Spleen (tissue), 11 donors: Measurements from ENCODE around the gene HOMEZ. TPM values are rescaled to one million over a fixed set of nuclear protein-coding genes. Genes with fewer than 3 reads are reported as not detected.
A peak's percentile ranks its signal among the peaks of the same experiment; 100 is the strongest.

Experiments used
- DNase-seq: peaks from one replicate; pipeline ENCODE4 v3.0.0-alpha.2; 2020
- H3K27ac ChIP-seq, 8 donors: fragments of 200-600 bp; sonication (generic) in 7 of 8; 1 replicate in 4 of 8; 2 replicates in 4 of 8; pipeline versions ENCODE4 v1.5.0 to v1.8.0; 2016 to 2021; ENCODE audit warnings: inconsistent platforms in 4 of 8, mild to moderate bottlenecking in 4 of 8, moderate library complexity in 1 of 8
- H3K27me3 ChIP-seq, 7 donors: fragments of 200-600 bp; sonication (generic) in 6 of 7; replicated peaks in 1 of 7; 1 replicate in 4 of 7; 2 replicates in 3 of 7; pipeline versions ENCODE4 v1.5.0 to v1.8.0; 2016 to 2021; ENCODE audit warnings: inconsistent platforms in 3 of 7, mild to moderate bottlenecking in 1 of 7
- H3K36me3 ChIP-seq, 6 donors: fragments of 200-600 bp; sonication (generic) in 5 of 6; 1 replicate in 4 of 6; 2 replicates in 2 of 6; pipeline versions ENCODE4 v1.5.0 to v1.8.0; 2016 to 2021; ENCODE audit warnings: inconsistent platforms in 2 of 6
- H3K4me1 ChIP-seq, 6 donors: fragments of 200-600 bp; sonication (generic) in 5 of 6; 1 replicate in 3 of 6; 2 replicates in 3 of 6; pipeline versions ENCODE4 v1.5.0 to v1.8.0; 2016 to 2021; ENCODE audit warnings: inconsistent platforms in 3 of 6
- H3K4me3 ChIP-seq, 8 donors: fragments of 200-600 bp; sonication (generic) in 7 of 8; 1 replicate in 4 of 8; 2 replicates in 4 of 8; pipeline versions ENCODE4 v1.5.0 to v1.8.0; 2016 to 2021; ENCODE audit warnings: inconsistent platforms in 4 of 8, mild to moderate bottlenecking in 4 of 8, moderate library complexity in 2 of 8
- H3K9me3 ChIP-seq, 8 donors: fragments of 200-600 bp; sonication (generic) in 7 of 8; 1 replicate in 4 of 8; 2 replicates in 4 of 8; pipeline versions ENCODE4 v1.5.0 to v1.8.0; 2016 to 2021; ENCODE audit warnings: inconsistent platforms in 4 of 8
- CTCF ChIP-seq, 11 experiments: fragments of 200-600 bp in 7 of 11; fragments of 450-650 bp in 4 of 11; sonication (generic) in 4 of 11; IDR thresholded peaks in 8 of 11; conservative IDR thresholded peaks in 3 of 11; 1 replicate in 7 of 11; 2 replicates in 4 of 11; pipeline versions ENCODE4 v1.4.0 to v1.8.0; 2016 to 2021; ENCODE audit warnings: antibody characterized with exemption in 11 of 11, inconsistent platforms in 4 of 11, mild to moderate bottlenecking in 1 of 11
- POLR2A ChIP-seq, 3 donors: fragments of 450-650 bp; IDR thresholded peaks; one replicate each; pipeline ENCODE4 v1.5.1; 2017; ENCODE audit warnings: antibody characterized with exemption in 3 of 3, mild to moderate bottlenecking in 1 of 3
- POLR2AphosphoS5 ChIP-seq, 3 donors: sonication (generic); formaldehyde crosslinking; IDR thresholded peaks; one replicate each; pipeline ENCODE4 v1.5.1; 2017; ENCODE audit warnings: antibody characterized with exemption in 3 of 3
- WGBS, 5 donors: extraction: QIAGEN DNeasy Blood & Tissue Kit in 3 of 5; methylation state at CpG; one replicate each; pipeline versions ENCODE4 v1.1.5 to v1.1.7; 2013 to 2018; 5-methylcytosine and 5-hydroxymethylcytosine counted together
- intact Hi-C: fragments of 100-400 bp; cut with DNase I; formaldehyde crosslinking; loops from one replicate; pipeline ENCODE4 v1.15.0; 2023; ENCODE audit warnings: low total_unique reads
- polyA plus RNA-seq, 3 donors: library from polyadenylated mRNA; stranded (reverse); fragments of 200-250 nt; gene quantifications; one replicate each; pipeline ENCODE4 v1.2.1, GENCODE V29; 2013
- total RNA-seq, 7 donors: library from RNA; depleted of rRNA in 3 of 7; stranded (reverse); fragments of >200 nt in 3 of 7; fragmentation: NEBNext Ultra II Directional in 4 of 7; extraction: Animal tissue kit (Norgen Biotek cat#: 25700) in 4 of 7; gene quantifications; one replicate each; pipeline versions ENCODE4 v1.1.0 to v1.2.1, GENCODE V29; 2016 to 2021
- donor health status: healthy with polysubstance abuse.
- donor health status: DM: no; HTN: no; CAD: no; lungs with moderate emphysema.
- donor health status: DM: no; HTN: no; CAD: no.
- donor health status: Bipolar disorder and iron deficiency.
- donor health status: healthy.
- donor health status: DM: no; HTN: no; CAD: no.
- donor health status: DM: yes; HTN: yes; CAD: no.

Gene HOMEZ
- total and polyA plus RNA-seq, 10 donors, result 3.1 to 13.0 (median 8.5) TPM

GRCh38 chr14:23323838-23324454 lies 38.0 kb upstream of the HOMEZ start:
- no peaks in the 10 kb centered on the region for H3K9me3 ChIP-seq
- no peak overlapping the region for H3K4me3 ChIP-seq
- no peaks in the 10 kb centered on the region for H3K27me3 ChIP-seq
- peaks cover 8 to 43% (median 28%) of the 10 kb centered on the region in 6 donors for H3K36me3 ChIP-seq
- 84 to 89% (median 87%) methylated on average over 18 of the region's 18 CpGs for WGBS, 5 donors
- DNase-seq, result no peak
- no peak overlapping the region for H3K27ac ChIP-seq
- no peak for TF ChIP-seq POLR2A (IDR thresholded peaks at IDR 0.05)
- no peak for TF ChIP-seq POLR2AphosphoS5 (IDR thresholded peaks at IDR 0.05)
- no peak for TF ChIP-seq CTCF (IDR thresholded peaks at IDR 0.05 in 8 of 11, conservative IDR thresholded peaks at IDR 0.05 in 3 of 11)
- intact Hi-C loops, result loop anchor here (10.0 kb wide), 2 partner anchors 141 to 241 kb away; partner anchors contain the start of genes AP1G2 and NGDN
- peaks cover 15 to 45% (median 31%) of the 10 kb centered on the region in 6 donors for H3K4me1 ChIP-seq

- DNase-seq, result no peak
- peak overlapping the region in 7 of 8 donors; percentile 14 to 98 (median 94) for H3K27ac ChIP-seq
- no peak for TF ChIP-seq CTCF (IDR thresholded peaks at IDR 0.05 in 8 of 11, conservative IDR thresholded peaks at IDR 0.05 in 3 of 11)
- TF ChIP-seq POLR2AphosphoS5 (IDR thresholded peaks at IDR 0.05), result no peak
- TF ChIP-seq POLR2A (IDR thresholded peaks at IDR 0.05), result no peak
These were observed 36.9 kb upstream of the HOMEZ start for GRCh38 chr14:23322568-23323517.

GRCh38 chr14:23321572-23322547 lies 35.9 kb upstream of the HOMEZ start:
- WGBS, 5 donors, result 0 to 2% (median 1%) methylated on average over 31 to 64 of the region's 64 CpGs
- H3K27me3 ChIP-seq, result no peaks in the 10 kb centered on the region
- intact Hi-C loops, result loop anchor here (10.0 kb wide), 2 partner anchors 143 to 243 kb away; partner anchors contain the start of genes AP1G2 and NGDN
- DNase-seq, result peak; percentile 84
- peaks cover 8 to 54% (median 28%) of the 10 kb centered on the region in 6 donors for H3K36me3 ChIP-seq
- TF ChIP-seq CTCF (IDR thresholded peaks at IDR 0.05 in 8 of 11, conservative IDR thresholded peaks at IDR 0.05 in 3 of 11), result no peak
- peak in 2 of 3 donors; percentile 8 to 47 for TF ChIP-seq POLR2AphosphoS5 (IDR thresholded peaks at IDR 0.05)
- TF ChIP-seq POLR2A (IDR thresholded peaks at IDR 0.05), result no peak
- peak overlapping the region; percentile 93 to 98 (median 96) for H3K27ac ChIP-seq
- no peaks in the 10 kb centered on the region for H3K9me3 ChIP-seq
- peak overlapping the region; percentile 61 to 96 (median 85) for H3K4me3 ChIP-seq
- peaks cover 15 to 39% (median 31%) of the 10 kb centered on the region in 6 donors for H3K4me1 ChIP-seq

More at GRCh38 chr14:23322568-23323517, 36.9 kb upstream of the HOMEZ start:
- 54 to 63% (median 56%) methylated on average over 10 of the region's 10 CpGs for WGBS, 5 donors
- Histone ChIP-seq H3K4me3 (peak overlapping the region; percentile 61 to 96 (median 85)), H3K27me3 (no peaks in the 10 kb centered on the region), H3K36me3 (peaks cover 8 to 50% (median 28%) of the 10 kb centered on the region in 6 donors), H3K9me3 (no peaks in the 10 kb centered on the region), H3K4me1 (peaks cover 15 to 41% (median 31%) of the 10 kb centered on the region in 6 donors)
- intact Hi-C loops, result loop anchor here (10.0 kb wide), 2 partner anchors 142 to 242 kb away; partner anchors contain the start of genes AP1G2 and NGDN
